DMS153 treated with DMSO at 0.1 percent for 48 hours (cell line): ENCODE measurements around the gene KLHL29.
"Not testable (repeated sequence)": the region's sequence is repeated elsewhere in the genome, so short reads cannot be mapped to it uniquely, and the experiment has no call there.

Experiments used
- DNase-seq: peaks from one replicate; lab custom pipeline; 2025; ENCODE audit not compliant: unreplicated experiment; lab: John Stamatoyannopoulos, UW

The KLHL29 gene

DNA sequence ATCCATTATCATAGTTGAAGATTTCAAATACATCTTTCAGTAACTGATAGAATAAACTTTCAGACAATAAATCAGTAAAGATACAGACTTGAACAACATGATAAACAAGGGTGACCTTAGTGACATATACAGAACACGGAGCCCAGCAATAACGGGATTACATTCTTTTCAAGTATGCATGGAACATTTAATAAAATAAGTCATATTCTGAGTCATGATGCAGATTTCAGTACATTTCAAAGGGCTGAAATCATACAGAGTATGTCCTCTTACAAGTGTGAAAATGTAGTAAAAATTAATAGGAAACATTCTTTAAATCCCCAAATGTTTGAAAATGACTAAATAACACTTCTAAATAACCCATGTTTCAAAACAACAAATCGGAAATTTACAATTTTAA lies 17.2 kb upstream of the KLHL29 start:
- DNase-seq, result no peak

DNA sequence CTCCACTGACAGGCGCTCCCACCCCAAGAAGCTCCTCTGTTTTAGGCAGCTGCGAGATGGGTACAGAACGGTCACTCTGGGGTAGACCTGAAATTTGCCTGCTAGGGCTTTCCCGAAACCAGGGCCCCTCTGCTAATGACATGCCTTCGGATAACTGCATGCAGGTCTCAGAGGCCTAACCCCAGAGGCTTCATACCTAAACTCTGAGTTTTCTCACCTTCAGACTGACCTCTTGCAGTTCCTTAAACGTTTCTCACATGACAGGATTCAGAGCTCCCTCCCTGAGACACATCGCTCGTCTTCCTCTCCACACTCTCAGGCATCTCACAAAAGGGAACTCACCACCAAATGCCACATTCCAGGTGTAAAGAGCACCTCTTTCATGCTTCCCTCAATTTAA lies 11.3 kb upstream of the KLHL29 start:
- no peak for DNase-seq

DNA sequence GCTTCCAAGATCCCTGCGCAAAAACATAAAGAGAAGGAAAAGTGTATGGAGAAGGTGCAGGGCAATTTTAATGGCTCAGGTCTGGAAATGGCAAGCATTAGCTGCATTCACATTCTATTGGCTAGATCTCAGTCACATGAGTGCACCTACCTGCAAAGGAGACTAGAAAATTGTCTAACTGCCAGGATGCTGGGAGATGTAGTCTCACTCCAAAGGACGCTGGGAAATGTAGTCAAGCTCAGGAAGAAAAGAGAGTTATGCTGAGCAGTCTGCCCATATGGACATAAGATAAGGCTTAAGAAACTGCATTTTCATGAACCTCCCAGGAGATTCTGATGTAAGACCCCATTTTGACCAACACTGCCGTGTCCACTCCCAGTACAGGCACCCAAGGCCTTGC lies 9.5 kb upstream of the KLHL29 start:
- no peak for DNase-seq

DNA sequence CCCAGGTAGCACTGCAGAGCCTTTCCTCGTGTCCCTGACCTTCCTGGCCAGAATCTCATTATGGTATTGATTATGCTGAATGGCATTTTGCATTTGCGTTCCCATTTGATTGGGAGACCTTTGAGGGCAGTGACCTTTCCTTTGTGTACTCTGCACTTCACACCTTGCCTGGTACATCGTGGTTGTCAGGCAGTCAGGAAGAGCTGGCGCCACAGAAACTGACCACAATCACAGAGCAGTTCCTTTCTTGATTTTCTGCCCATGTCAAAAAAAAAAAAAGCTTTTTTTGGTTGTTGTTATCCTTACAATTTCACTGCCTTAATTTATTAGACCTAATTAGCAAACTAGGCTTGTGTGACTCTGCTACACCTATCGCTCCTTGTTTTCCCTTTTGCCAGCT lies 8.9 kb upstream of the KLHL29 start:
- DNase-seq, result no peak

DNA sequence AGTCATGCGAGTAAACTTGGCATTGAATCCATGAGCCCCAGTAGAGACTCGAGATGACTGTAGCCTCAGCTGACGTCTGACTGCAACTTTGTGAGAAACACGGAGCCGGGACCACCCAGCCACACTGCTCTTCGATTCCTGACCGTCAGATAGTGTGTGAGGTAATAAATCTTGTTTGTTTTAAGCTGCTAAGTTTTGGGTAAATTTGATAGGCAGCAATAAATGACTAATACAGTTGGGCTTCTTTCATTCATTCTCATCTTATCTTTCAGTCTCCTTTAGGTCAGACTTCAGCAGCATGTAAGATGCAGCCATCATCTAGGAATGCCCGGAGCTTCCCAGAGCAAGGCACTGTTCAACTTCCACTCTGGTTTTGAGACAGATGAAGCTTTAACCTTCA lies 8.0 kb upstream of the KLHL29 start:
- DNase-seq, result no peak

DNA sequence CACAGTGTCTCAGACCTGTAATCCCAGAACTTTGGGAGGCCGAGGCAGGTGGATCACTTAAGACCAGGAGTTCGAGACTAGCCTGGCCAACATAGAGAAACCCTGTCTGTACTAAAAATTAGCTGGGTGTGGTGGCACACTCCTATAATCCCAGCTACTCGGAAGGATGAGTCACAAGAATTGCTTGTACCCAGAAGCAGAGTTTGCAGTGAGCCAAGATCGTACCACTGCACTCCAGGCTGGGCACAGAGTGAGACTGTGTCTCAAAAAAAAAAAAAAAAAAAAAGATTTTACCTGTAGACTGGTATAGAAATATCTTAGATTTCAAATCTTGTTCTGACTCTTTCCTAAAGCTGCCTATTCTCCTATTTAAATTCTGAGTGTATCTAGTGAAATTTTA lies 7.2 kb upstream of the KLHL29 start:
- no peak for DNase-seq

DNA sequence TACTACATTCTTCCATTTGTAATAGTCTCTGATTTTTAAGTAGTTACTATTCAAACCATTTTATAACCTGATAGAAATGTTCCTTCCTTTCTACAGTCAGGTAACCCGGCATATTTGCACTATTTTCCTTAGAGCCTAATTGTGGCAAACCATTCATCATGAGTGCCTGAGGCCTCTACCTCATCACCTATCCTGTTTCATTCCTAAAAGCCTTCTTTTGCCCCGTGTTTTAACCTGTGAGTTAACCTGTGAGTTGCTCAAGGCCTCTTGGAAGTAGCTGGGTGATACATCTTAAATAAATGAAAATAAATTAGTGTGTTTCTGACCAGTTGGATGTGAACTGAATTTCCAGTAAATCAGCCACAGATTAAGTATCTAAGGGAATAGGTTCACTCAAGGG lies 6.5 kb upstream of the KLHL29 start:
- DNase-seq, result no peak

DNA sequence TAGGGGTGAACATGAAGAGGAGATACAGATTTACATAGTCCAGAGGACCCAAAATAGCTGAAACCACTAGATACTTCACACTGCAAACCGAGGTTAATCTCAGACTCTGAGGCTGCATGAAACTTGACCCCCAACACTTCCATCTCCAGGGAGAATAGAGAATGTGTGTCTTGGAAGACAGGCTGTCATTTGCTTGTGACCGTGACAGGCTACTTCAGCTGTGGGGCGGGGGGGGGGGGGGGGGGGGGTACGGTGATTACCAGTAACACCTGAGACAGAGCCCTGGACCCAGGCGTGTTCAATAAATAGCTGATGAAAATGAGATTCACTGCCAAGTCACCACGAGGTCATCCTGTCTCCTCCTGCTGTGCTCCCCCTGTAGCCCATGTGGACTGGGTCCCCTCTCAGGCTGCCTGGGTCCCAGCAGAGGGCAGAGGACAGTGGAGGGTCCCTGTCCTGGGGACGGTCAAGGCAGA lies 5.7 kb upstream of the KLHL29 start:
- no peak for DNase-seq

DNA sequence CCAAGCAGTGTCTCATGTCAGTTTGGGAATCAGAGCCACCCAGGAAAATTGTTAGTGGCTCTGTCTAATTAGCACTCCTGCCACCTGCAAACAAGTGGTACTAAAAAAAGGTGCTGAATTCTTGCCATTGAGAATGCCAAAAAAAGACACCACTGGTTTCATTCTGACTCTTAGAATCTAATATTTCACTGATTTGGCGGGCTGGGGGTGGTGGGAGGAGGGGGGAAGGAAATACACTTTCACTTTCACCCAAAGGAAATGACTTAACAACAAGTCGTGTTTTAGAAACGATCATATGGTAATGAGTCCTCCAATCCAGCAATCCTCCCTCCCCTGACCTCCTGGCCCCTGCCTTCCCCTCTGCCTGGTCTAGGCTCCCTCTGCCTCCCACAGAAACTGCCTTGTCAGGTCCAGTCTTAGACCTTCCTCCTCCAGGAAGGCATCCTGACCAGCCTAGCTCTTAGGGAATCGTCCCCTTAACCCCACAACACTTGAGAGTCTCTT lies 4.4 kb upstream of the KLHL29 start:
- DNase-seq, result peak; percentile 17

DNA sequence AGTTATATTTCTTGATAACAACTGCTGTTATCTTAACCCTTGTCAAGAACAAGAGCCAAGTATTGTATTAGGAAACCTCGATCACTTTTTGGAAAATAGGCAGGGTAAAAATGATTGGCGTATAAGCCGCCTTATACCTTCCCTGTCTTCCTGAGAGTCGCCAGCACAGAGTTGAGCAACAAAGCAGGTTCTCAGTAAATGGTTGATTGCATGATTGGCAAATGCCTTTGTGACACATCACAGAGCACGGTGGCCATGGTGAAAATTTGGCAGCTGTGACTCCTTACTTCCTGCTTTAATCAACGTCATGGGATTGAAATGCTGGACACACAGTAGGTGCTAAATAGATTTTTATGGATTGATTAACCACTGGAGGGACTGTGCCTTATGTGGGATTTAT lies 3.9 kb upstream of the KLHL29 start:
- DNase-seq, result peak; percentile 82

DNA sequence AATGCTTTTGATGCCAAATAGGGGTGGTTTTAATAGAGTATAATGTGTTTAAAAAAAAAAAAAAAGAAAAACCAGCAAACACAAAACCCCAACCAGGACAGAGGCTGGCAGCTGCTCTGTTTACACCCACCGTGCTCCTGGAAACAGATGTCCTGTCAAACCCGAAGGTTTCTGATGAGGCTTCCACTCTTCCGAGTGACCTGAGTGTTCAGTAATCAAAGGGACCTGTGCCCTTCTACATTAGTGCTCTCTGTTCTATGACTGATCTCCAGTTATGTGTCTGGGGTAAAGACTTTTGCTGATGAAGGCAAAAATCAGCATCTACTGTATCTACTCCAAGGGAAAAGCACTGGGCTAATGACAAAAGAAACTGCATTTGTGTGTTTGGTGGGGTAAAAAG lies 3.5 kb upstream of the KLHL29 start:
- no peak for DNase-seq

DNA sequence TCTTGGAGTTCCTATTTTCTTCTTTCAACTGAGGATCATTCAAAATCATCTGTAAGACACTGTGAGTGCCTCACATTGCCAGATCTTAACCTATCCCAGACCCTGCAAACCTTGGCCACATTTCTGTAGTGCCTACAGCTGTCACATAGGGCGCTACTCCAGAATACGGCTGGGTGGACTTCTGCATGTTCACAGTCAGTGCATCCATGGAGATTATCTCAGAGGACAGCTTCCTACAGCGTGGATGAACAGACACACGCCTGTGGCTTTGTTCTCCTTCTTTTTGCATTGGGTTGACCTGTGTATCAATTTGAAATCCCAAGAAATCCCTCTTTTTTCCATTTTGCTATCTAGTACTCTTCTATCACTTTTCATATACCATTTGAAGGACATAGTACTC lies 1.9 kb upstream of the KLHL29 start:
- no peak for DNase-seq

DNA sequence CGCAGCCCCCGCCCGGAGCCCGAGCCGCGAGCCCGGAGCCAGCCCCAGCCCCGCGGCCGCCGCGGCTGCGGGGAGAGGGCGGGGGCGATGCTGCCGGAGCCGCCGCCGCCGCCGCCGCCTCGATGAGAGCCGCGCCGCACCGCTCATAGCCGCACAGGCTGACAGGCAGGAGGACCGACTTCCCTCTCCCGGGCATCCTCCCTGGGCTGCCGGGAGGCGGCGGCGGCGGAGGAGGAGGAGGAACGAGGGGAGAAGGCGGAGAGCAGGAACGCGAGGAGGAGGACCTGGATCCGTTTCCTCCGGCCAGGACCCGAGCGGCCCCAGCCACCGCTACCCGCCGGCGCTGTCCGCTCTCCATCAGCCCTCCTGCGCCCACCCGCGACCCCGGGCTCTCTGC lies 370 bp downstream of the KLHL29 start:
- no peak for DNase-seq

DNA sequence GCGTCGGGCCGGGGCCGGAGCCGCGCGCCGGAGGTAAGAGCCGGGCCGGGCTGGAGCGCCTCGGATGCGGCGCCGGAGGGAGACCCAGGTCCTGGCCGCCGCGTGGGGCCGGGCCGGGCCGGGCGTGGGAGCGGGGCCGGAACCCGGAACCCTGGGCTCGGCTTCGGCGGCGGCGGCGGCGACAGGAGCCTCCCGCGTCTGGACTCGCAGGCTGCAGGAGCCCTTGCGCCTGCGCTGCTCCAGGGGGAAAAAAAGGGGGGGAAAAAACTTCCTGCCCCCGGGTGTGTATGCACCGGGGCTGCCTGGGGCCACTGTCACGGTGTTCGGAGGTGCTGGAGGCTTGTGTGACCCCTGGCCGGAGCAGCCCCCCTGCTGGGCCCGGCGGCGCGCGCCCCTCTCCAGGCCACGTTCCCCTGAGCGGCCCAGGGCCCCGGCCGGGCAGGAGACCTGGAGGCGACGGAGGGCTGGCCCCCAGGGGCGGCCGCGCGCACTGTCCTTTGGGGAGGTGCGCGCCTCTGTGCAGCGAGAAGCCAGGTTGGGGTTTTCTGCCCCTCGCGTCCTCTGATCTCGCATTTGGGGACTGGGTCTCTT lies 864 bp downstream of the KLHL29 start:
- DNase-seq, result no peak

DNA sequence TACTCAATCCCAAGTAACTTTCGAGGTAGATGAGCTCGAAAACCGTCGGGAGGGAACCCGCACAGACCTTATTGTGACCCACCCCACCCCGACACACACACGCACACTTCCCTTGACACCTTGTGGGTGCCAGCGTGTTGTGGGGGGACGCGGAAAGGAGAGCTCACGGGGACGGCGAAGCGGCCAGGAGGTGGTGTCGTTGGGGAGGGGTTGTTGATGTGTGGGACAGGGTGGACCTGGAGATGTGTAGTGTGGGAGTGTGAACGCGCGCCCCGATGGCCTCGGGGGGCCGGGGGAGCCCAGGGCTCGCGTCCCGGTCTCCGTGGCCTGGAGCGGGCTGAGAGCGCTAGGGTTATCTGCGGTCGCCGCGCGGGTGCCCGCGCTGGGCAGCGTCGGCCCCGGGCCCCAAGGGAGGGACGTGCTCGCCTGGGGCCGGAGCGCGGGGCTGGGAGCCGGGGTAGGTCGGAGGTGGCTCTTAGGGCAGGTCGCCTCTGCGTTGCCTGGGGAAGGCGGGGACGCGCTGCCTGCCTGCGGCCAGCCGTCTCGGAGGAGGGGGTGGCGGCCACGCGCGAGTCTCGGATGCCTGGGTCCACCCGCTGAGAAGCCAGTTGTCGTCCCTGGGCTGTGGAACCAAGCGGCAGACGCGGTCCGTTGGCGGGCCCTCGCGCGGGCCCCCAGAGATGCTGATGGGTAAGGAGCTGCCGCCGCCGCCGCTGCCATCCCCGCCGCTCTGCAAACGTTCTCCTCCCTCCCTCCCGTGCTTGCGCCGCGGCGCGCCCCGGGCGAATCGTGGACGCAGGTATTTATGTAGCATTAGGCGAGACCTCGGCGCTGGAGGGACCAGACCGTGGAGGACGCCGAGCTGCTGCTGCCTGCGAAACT lies 1.6 kb downstream of the KLHL29 start:
- DNase-seq, result no peak

DNA sequence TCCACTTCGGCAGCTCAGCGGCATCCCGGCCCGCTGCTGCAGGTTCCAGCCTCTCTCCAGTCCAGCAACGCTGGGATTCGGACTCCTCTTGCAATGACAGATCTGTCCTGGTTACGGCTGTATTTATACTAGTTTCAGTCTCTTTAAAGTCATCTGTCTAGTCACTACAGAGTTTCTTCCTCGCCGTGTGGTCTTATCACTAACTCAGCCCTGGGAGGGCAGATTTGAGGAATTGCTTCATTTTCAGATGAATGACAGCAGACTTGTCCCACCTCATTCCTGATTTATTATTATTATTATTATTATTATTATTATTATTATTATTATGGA lies 2.2 kb downstream of the KLHL29 start:
- no peak for DNase-seq

DNA sequence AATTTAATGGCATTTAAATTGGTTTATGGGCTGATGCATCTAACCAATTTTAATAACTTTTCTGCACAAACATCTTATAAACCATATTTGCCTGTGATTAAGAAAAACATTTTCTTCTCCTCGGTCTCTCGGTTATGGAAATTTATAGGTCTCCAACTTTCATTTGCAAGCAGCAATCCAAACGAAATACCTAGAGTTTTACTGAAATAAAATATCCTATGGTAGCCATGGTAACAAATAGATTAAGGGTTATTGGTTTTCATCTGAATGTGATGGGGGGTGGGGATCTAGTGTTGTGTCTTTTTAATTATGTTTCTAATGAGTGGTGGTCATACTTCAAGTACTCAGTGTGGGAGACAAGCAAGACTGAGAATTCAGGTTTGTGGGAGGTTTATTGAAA lies 2.9 kb downstream of the KLHL29 start:
- no peak for DNase-seq

DNA sequence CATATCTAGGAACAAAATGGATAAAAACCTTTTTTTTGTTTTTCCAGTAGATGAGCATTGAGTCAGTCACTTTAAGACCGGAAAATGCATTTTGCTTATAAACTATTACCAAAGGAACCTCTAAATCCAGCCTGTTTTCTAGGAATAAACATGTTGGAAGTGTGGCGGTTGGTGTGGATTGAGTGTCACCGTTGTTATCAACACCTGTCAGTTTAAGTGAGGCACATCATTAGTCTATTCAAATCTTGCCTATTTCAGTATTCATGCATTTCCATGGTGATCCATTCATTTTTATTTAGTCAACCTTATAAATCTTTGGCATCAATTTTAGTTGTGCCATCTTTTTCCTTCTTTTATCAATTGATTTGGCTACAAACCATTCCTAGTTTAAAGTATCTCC lies 3.3 kb downstream of the KLHL29 start:
- DNase-seq, result no peak

DNA sequence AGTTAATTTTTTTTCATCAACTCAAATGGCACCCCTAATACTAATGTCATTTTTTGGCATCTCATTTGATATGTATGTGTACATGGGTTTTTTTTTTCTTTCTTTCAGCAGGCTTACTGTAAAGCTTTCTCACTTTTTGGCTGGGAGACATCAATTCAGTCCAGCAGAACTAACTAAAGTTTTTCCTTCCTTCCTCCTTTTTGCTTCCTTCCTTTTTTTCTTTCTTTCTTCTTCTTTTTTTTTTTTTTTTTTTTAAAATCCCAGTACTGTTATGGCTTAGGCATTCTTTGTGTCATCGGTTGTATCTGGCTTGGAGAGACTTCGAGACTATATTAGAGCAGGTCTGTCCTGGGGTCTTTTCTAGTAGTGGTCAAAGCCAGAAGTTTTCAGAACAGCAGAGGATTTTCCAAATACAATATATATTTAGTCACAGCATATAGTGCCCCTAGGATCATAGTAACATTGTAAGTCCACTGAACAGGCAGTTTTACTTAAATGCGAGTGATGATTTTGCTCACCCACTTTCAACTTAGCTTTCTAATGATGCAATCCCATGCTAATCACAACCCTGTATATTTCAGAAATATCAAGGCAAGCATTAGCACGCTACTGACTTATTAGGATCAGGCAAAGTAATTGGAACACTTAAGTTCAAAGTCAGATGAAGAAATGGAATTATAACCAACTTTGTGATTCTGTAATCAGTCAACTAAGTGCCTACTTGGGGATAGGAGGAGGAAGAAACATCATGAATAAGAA lies 4.0 kb downstream of the KLHL29 start:
- DNase-seq, result no peak

DNA sequence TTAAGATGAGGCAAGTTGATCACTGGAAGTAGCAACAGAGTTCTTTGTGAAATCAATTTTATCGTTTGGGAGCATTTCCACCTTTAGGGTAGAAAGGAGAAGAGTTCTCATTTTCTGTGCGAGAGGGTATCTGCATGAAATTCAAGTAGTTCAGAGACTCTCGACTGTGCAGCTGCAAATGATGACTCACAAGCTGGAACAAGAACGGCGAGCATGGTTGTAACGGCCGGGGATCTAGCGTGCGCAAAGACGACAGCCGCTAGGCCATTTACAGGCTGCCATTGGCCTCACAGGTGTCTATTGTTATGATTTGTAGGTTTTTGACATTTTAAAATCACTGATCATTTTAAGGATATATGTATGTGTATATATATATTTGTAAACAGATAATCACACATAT lies 5.2 kb downstream of the KLHL29 start:
- DNase-seq, result no peak

DNA sequence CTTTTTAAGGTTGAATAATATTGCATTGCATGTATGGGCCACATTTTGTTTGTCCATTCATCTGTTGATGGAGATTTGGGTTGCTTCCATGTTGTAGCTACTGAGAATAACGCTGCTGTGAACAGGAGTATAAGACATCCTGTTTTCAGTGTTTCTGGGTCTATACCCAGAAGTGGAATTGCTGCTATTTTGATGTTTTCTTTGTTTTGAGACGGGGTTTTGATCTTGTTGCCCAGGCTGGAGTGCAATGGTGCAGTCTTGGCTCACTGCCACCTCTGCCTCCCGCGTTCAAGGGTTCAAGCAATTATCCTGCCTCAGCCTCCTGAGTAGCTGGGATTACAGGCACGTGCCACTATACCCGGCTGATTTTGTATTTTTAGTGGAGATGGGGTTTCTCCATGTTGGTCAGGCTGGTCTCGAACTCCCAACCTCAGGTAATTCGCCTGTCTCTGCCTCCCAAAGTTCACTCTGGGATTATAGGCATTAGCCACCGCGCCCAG lies 6.3 kb downstream of the KLHL29 start:
- DNase-seq, result not testable (repeated sequence)

DNA sequence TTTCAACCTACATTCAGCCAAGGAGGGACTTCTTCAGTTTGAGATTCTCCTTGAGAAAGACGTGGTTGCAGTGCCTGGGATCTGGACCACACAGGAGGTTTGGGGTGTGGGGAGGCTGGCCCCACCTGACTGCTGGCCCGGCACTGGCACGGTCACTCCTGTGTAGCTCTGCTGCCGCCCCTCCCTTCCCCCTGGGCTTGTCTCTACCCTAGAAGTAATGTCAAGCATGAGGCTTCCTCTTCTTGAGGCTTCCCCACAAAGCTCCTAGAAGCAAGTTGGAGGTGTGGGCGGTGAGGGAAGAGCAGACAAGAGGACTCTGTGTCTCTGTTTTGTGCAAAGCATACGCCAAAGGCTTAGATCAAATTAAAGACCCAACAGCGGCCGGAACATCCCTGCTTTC lies 8.7 kb downstream of the KLHL29 start:
- DNase-seq, result no peak
